GM03348 (cell line): ENCODE results near the gene USP15.
"Not testable (repeated sequence)": the region's sequence is repeated elsewhere in the genome, so short reads cannot be mapped to it uniquely, and the experiment has no call there.

ENCODE experiments used
- DNase-seq: peaks from one replicate; pipeline ENCODE4 v3.0.0; 2012; ENCODE audit warnings: low spot score

The USP15 gene

GRCh38 chr12:62328296-62328921 is 68.2 kb downstream of the USP15 start:
- no peak for DNase-seq

DNA sequence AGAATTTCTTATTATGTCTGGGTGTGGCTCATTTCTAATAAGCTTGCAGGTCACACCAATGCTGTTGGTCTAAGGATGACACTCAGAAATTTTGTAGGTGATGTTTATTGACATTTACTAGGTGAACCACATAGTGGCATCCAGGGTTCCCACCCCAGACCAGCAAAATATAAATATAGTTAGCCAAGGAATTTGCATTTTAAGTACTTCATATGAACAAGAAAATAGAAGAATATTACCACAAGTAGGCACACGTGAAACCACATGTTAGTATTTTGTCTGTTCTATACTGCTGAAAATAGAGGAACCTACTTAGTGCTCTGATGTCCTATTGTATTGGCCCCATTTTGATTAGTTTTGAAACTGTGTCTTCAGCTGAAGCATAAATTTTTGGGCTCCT is 71.1 kb downstream of the USP15 start:
- no peak for DNase-seq

- DNase-seq = peak; percentile 64
Observed at GRCh38 chr12:62332598-62332997, 72.4 kb downstream of the USP15 start.

- no peak for DNase-seq
Observed at GRCh38 chr12:62335057-62335456, 74.9 kb downstream of the USP15 start.

GRCh38 chr12:62335796-62336195 is 75.6 kb downstream of the USP15 start:
- no peak for DNase-seq

GRCh38 chr12:62337643-62338042 is 77.4 kb downstream of the USP15 start:
- not testable (repeated sequence) for DNase-seq

GRCh38 chr12:62342614-62343303 is 82.6 kb downstream of the USP15 start:
- not testable (repeated sequence) for DNase-seq

DNA sequence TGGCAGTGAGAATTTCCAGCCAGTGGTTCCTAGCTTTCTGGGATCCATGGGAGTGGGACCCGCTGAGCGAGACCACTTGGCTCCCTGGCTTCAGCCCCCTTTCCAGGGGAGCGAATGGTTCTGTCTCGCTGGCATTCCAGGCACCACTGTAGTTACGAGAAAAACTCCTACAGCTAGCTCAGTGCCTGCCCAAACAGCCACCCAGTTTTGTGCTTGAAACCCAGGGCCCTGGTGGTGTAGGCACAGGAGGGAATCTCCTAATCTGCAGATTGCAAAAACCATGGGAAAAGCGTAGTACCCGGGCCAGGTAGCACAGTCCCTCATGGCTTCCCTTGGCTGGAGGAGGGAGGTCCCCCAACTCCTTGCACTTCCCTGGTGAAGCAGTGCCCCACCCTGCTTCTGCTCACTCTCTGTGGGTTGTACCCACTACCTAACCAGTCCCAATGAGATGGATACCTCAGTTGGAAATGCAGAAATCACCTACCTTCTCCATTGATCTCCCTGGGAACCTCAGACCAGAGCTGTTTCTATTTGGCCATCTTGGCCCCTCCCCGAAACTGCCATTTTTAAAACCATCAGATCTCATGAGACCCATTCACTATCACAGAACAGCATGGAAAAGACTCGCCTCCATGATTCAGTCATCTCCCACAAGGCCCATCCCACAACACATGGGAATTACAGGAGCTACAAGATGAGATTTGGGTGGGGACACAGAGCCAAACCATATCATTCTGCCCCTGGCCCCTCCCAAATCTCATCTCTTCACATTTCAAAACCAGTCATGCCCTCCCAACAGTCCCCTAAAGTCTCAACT is 83.3 kb downstream of the USP15 start:
- DNase-seq = not testable (repeated sequence)

DNA sequence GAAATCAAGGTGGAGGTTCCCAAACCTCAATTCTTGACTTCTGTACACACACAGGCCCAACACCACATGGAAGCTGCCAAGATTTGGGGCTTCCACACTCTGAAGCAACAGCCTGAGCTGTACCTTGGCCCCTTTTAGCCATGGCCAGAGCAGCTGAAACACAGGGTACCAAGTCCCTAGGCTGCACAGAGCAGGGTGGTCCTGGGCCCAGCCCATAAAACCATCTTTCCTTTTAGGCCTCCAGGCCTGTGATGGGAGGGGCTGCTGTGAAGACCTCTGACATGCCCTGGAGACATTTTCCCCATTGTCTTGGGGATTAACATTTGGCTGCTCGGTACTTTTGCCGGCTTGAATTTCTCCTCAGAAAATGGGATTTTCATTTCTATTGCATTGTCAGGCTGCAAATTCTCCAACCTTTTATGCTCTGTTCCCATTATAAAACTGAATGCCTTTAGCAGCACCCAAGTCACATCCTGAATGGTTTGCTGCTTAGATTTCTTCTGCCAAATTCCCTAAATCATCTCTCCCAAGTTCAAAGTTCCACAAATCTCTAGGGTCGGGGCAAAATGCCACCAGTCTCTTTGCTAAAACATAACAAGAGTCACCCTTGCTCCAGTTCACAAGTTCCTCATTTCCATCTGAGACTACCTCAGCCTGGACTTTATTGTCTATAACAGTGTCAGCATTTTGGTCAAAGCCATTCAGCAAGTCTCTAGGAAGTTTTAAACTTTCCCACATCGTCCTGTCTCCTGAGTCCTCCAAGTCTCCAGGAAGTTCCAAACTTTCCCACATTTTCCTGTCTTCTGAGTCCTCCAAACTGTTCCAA is 84.7 kb downstream of the USP15 start:
- not testable (repeated sequence) for DNase-seq

- no peak for DNase-seq
Observed at GRCh38 chr12:62345667-62346066, 85.5 kb downstream of the USP15 start.

GRCh38 chr12:62346817-62347216 is 86.6 kb downstream of the USP15 start:
- DNase-seq = no peak

- peak; percentile 5 for DNase-seq
Observed at GRCh38 chr12:62347922-62348650, 87.9 kb downstream of the USP15 start.

- no peak for DNase-seq
Observed at GRCh38 chr12:62350554-62350953, 90.3 kb downstream of the USP15 start.

GRCh38 chr12:62351326-62351725 is 91.1 kb downstream of the USP15 start:
- DNase-seq = no peak

DNA sequence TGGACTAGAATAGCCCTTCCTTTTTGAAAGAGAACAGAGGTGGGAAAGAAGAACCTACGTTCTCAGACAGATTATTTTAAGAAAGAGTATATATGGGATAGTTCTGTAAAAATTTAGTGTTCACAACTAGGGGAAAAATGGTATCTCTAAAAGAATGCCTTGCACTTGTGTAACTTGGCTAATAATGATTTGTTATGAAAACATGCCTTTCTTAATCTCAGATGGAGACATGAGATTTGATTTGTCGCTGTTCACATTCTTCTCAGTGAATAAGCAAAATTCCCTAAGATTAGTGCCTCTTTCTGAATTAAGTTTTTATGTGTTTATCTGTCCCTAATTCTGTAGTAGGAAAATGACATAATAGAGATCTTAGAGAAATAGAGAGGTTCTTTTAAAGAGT is 100.8 kb downstream of the USP15 start:
- DNase-seq = no peak

GRCh38 chr12:62363506-62363905 is 103.3 kb downstream of the USP15 start:
- no peak for DNase-seq

GRCh38 chr12:62364697-62365096 is 104.5 kb downstream of the USP15 start:
- not testable (repeated sequence) for DNase-seq

DNA sequence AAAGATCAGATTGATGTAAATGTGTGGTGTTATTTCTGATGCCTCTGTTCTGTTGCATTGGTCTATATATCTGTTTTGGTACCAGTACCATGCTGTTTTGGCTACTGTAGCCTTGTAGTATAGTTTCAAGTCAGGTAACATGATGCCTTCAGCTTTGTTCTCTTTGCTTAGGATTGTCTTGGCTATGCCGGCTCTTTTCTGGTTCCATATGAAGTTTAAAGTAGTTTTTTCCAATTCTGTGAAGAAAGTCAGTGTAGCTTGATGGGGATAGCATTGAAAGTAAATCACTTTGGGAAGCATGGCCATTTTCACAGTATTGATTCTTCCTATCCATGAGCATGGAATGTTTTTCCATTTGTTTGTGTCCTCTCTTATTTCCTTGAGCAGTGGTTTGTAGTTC is 105.6 kb downstream of the USP15 start:
- not testable (repeated sequence) for DNase-seq

GRCh38 chr12:62368430-62369223 is 108.4 kb downstream of the USP15 start:
- not testable (repeated sequence) for DNase-seq

GRCh38 chr12:62370189-62370588 is 110.0 kb downstream of the USP15 start:
- no peak for DNase-seq

DNA sequence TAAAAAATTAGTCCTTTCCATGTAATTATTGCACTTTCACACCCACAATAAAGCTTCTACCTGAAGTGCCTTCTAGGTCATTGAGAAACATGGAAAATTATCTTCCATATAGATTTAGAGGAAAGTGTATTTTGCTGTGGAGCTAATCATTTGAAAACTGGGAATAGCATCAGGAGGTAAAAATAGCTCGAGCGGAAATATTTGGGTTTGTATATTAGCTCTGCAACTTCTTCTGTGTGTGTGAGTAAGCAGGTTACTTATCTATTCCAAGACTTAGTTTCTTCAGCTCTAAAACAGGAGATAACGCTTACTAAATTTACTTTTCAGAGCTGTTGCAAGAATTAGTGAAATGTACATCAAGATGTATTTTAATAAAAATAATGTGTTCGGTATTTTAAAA is 111.5 kb downstream of the USP15 start:
- DNase-seq = no peak
